Endodermal cell (in vitro differentiated cells): ENCODE results near the gene SKP2. TPM values are rescaled to one million over a fixed set of nuclear protein-coding genes. Genes with fewer than 3 reads are reported as not detected.

Experiments used
- DNase-seq: peaks from one replicate; pipeline ENCODE4 v3.0.0-alpha.2; 2017
- H3K27ac ChIP-seq: 2 replicates; pipeline ENCODE4 v1.5.1; 2013; ENCODE audit warnings: mild to moderate bottlenecking, low read depth, low read length, moderate library complexity
- H3K27me3 ChIP-seq: 2 replicates; pipeline ENCODE4 v1.6.1; 2013; ENCODE audit warnings: mild to moderate bottlenecking, low read length, moderate library complexity; ENCODE audit not compliant: insufficient read depth, control insufficient read depth, poor library complexity, severe bottlenecking
- H3K36me3 ChIP-seq: 2 replicates; pipeline ENCODE4 v1.7.0; 2013; ENCODE audit warnings: mild to moderate bottlenecking, low read length, moderate library complexity; ENCODE audit not compliant: control insufficient read depth, insufficient read depth
- H3K4me1 ChIP-seq: one replicate; pipeline ENCODE4 v1.7.0; 2013; ENCODE audit warnings: low read length; ENCODE audit not compliant: control insufficient read depth, insufficient read depth
- H3K4me3 ChIP-seq: 2 replicates; pipeline ENCODE4 v1.5.1; 2013; ENCODE audit warnings: mild to moderate bottlenecking, low read length, moderate library complexity
- H3K9ac ChIP-seq: 2 replicates; pipeline ENCODE4 v1.6.1; 2013; ENCODE audit warnings: mild to moderate bottlenecking, low read length, moderate library complexity; ENCODE audit not compliant: poor library complexity, severe bottlenecking; ENCODE audit errors: extremely low read depth
- H3K9me3 ChIP-seq: 2 replicates; pipeline ENCODE4 v1.6.1; 2013; ENCODE audit warnings: mild to moderate bottlenecking, low read length, moderate library complexity; ENCODE audit not compliant: control insufficient read depth
- H3K27ac Mint-ChIP-seq: 2 replicates; pipeline ENCODE4 v1.8.0; 2020; ENCODE audit warnings: mixed read lengths
- H3K27me3 Mint-ChIP-seq: 2 replicates; pipeline ENCODE4 v1.8.0; 2021; ENCODE audit warnings: mild to moderate bottlenecking, mixed read lengths; ENCODE audit not compliant: insufficient read depth
- H3K36me3 Mint-ChIP-seq: 2 replicates; pipeline ENCODE4 v1.8.0; 2020; ENCODE audit warnings: low read depth, mixed read lengths
- H3K4me1 Mint-ChIP-seq: 2 replicates; pipeline ENCODE4 v1.8.0; 2020; ENCODE audit warnings: mixed read lengths
- H3K4me3 Mint-ChIP-seq: 2 replicates; pipeline ENCODE4 v1.8.0; 2020; ENCODE audit warnings: mild to moderate bottlenecking, moderate library complexity, mixed read lengths
- H3K9me3 Mint-ChIP-seq: 2 replicates; pipeline ENCODE4 v1.8.0; 2020; ENCODE audit warnings: mild to moderate bottlenecking, mixed read lengths
- WGBS, 2 experiments: methylation state at CpG; one replicate each; pipeline versions ENCODE4 v1.1.5 to v1.1.7; 2013; ENCODE audit warnings: missing lambda C conversion rate in 2 of 2, mixed read lengths in 1 of 2; ENCODE audit not compliant: insufficient coverage in 1 of 2, insufficient read length in 1 of 2; 5-methylcytosine and 5-hydroxymethylcytosine counted together
- total RNA-seq, 2 donors: library from RNA; stranded (reverse); fragmentation: NEBNext Ultra II Directional in 1 of 2; extraction: Animal tissue kit (Norgen Biotek cat#: 25700) in 1 of 2; gene quantifications; 2 replicates in 1 of 2; 3 replicates in 1 of 2; pipeline ENCODE4 v1.2.1, GENCODE V29; 2021
- TF ChIP-seq, protein P1 (sequence below): fragments of 200-600 bp; sonication (generic); conservative IDR thresholded peaks from 2 replicates; pipeline ENCODE4 v1.5.0; 2021; ENCODE audit warnings: antibody characterized with exemption, mild to moderate bottlenecking

SKP2 gene
- total RNA-seq, 2 donors from 2014 or later: 82.2 to 91.1 TPM

DNA sequence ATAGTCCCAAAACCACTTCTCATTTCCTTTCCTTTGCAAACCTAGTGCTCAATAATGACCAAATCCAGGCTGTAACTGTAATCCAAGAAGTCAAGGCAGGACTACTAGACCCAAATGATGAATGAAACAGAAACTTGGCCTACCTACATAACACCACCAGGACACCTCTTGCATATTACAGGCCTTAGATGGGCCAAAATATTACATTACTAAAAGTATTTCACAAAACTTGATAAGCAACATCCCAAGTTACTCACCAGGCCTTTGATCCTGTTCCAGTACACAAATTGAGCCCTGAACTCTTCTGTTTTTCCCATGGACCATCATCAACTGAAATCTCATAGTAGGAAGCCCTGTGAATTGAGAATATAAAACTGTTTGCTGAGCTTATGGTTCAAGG is 55.0 kb downstream of the SKP2 start:
- Histone ChIP-seq H3K27ac (no peak overlapping the region), H3K4me3 (no peak overlapping the region), H3K9ac (no peak overlapping the region), H3K4me1 (no peaks in the 10 kb centered on the region), H3K27me3 (no peaks in the 10 kb centered on the region), H3K36me3 (peaks cover 15% of the 10 kb centered on the region), H3K9me3 (no peaks in the 10 kb centered on the region)
- Mint-ChIP-seq H3K27ac (no peak overlapping the region), H3K9me3 (no peaks in the 10 kb centered on the region), H3K4me3 (no peak overlapping the region), H3K27me3 (no peaks in the 10 kb centered on the region), H3K36me3 (peaks cover 18% of the 10 kb centered on the region), H3K4me1 (no peaks in the 10 kb centered on the region)
- DNase-seq: no peak
- TF ChIP-seq, protein P1, sequence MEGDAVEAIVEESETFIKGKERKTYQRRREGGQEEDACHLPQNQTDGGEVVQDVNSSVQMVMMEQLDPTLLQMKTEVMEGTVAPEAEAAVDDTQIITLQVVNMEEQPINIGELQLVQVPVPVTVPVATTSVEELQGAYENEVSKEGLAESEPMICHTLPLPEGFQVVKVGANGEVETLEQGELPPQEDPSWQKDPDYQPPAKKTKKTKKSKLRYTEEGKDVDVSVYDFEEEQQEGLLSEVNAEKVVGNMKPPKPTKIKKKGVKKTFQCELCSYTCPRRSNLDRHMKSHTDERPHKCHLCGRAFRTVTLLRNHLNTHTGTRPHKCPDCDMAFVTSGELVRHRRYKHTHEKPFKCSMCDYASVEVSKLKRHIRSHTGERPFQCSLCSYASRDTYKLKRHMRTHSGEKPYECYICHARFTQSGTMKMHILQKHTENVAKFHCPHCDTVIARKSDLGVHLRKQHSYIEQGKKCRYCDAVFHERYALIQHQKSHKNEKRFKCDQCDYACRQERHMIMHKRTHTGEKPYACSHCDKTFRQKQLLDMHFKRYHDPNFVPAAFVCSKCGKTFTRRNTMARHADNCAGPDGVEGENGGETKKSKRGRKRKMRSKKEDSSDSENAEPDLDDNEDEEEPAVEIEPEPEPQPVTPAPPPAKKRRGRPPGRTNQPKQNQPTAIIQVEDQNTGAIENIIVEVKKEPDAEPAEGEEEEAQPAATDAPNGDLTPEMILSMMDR: no peak

DNA sequence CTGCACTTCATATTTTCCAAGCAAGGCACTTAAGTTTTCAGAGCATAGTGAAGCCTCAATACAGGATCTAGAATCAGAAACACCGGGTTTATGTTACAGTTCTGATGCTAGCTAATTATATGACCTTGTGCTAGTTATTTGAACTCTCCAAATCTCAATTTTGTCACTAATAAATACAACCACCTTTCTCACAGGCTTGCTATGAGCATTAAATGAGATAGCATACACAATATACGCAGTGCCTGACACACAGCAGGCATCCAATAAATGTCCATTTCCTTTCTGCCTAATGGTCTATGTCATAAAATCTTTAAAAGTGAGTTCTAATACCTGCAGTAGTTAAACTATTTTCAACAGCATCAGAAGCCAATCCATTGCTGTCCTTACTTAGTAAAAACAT is 56.9 kb downstream of the SKP2 start:
- Histone ChIP-seq H3K9me3 (no peaks in the 10 kb centered on the region), H3K9ac (no peak overlapping the region), H3K36me3 (peaks cover 23% of the 10 kb centered on the region), H3K4me3 (no peak overlapping the region), H3K27ac (no peak overlapping the region), H3K4me1 (no peaks in the 10 kb centered on the region), H3K27me3 (no peaks in the 10 kb centered on the region)
- H3K27ac Mint-ChIP-seq: no peak overlapping the region
- H3K27me3 Mint-ChIP-seq: no peaks in the 10 kb centered on the region
- no peak overlapping the region for H3K4me3 Mint-ChIP-seq
- no peaks in the 10 kb centered on the region for H3K4me1 Mint-ChIP-seq
- H3K9me3 Mint-ChIP-seq: no peaks in the 10 kb centered on the region
- WGBS, 2 experiments: 98 to 100% methylated on average over 1 to 2 of the region's 2 CpGs
- TF ChIP-seq, protein P1: no peak
- no peak for DNase-seq
- H3K36me3 Mint-ChIP-seq: peaks cover 18% of the 10 kb centered on the region

DNA sequence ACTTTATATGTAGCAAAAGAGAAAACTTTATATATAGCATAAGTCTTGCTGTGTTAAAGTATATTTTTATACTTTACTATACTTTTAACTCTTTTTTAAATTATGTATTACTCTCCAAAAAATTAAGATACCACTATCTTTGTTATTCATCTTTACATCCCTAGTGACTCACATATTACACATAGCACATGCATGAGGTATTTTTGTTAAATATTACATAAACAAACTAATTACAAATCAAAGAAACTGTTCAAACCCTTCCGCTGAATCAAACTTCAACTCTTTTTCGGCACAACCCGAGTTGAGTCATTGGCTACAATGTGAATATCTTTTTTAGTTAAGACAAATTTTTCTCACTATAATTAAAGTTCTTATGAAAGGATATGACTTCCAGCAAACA is 57.8 kb downstream of the SKP2 start:
- Mint-ChIP-seq H3K27me3 (no peaks in the 10 kb centered on the region), H3K9me3 (no peaks in the 10 kb centered on the region), H3K4me1 (no peaks in the 10 kb centered on the region), H3K27ac (no peak overlapping the region), H3K4me3 (no peak overlapping the region), H3K36me3 (peaks cover 18% of the 10 kb centered on the region)
- Histone ChIP-seq H3K4me1 (no peaks in the 10 kb centered on the region), H3K27ac (no peak overlapping the region), H3K9me3 (no peaks in the 10 kb centered on the region), H3K36me3 (peaks cover 23% of the 10 kb centered on the region), H3K9ac (no peak overlapping the region), H3K27me3 (no peaks in the 10 kb centered on the region), H3K4me3 (no peak overlapping the region)
- no peak for DNase-seq
- 100% methylated on average over 3 of the region's 3 CpGs; no CpG with 5 or more reads in 1 of the 2 experiments for WGBS, 2 experiments
- TF ChIP-seq, protein P1: no peak
